GM23248 (cell line): ENCODE data around the gene DDX23.

ENCODE experiments used
- EZH2 ChIP-seq: fragments of 200-600 bp; sonication (generic); IDR thresholded peaks from 2 replicates; pipeline ENCODE4 v1.6.1; 2018; ENCODE audit warnings: antibody characterized with exemption, mild to moderate bottlenecking; ENCODE audit not compliant: insufficient read depth, poor library complexity, severe bottlenecking
- EZH2phosphoT487 ChIP-seq: fragments of 200-600 bp; sonication (generic); IDR thresholded peaks from 2 replicates; pipeline ENCODE4 v1.6.1; 2018; ENCODE audit warnings: antibody characterized with exemption, moderate library complexity, mild to moderate bottlenecking, low read depth; ENCODE audit not compliant: insufficient read depth

GRCh38 chr12:48788854-48789775, 62.8 kb downstream of the DDX23 start, which contains the start of gene ADCY6:
- no peak for TF ChIP-seq EZH2
- TF ChIP-seq EZH2phosphoT487: no peak
